NCI-H146 (cell line): ENCODE results near the gene SLC9A5.

Experiments used
- DNase-seq: peaks from one replicate; lab custom pipeline; 2025; lab: John Stamatoyannopoulos, UW

The SLC9A5 gene

DNA sequence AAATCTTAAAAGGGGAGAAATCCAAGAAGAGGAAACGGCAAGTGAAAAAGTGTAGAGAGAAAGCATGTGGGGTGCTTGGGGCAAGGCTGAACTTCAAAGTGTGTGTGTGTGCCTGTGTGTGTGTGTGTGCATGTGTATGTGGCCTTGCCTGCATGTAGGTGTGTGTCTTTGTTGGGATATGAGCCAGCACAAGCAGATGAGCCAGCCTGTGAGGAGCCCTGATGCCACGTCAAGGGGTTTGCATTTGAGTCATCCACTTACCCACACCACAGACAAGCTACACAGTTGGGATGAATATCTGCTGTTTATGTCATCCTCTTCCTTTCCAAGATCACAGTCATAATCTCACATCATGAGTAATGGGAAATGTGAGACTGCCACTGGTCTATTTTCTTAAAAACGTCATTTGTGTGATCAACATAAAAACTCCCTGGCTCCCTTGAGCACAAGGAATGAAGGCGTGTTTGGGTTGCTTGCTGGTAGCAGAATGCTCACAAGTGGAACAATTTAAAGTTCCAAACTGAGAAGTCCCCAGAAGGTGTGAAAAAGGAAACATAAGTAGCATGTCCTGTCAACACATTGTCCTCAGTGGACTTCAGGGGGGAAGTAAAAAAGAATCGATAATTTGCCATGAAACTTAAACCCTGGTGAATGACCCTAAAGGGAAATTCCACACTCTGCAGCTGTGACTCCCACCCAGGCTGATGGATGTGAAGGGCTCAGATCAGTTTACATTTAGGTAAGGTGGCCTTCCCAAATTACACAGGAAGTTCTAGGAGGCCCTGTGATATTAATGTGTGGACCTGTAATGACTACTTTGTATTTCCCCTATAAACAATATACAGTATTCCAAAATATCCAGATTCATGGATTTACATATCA lies 63.1 kb downstream of the SLC9A5 start:
- DNase-seq: no peak

DNA sequence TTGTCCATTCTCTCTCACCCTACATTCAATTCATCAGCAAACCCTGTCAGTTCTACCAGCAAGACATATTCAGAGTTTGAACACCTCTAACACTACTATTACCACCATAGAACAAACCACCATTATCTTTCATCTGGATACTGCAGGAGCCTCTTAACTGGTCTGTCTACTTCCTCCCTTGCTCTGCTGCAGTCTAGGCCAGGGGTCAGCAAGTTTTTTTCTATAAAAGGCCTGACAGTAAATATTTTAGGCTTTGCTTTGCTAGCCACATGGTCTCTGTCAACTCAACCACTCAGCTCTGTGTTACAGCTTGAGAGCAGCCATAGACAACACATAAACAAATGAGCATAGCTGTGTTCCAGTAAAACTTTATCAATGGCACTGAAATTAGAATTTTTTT lies 63.9 kb downstream of the SLC9A5 start:
- DNase-seq: no peak

DNA sequence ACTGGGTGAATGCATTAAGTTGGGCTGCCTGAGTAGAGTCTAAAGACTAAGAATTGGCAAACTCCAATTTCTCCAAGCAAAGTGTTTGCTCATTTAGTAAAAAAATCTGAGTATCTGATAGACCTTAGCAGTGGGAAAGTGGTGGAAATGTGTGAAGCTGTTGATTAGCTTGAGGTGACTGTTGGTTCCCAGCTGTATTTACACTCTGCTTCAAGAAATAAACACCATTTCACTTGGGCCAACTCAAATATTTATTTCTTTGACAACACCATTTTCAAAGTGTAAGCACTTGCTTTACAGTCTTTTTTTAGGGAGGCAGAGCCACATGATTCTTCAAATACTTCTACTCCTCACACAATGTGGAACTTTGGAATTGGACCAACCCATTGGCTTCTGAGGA lies 69.1 kb downstream of the SLC9A5 start:
- DNase-seq: no peak
